NT2/D1 (cell line): ENCODE measurements around the gene MRPS12.

ENCODE experiments used
- SUZ12 ChIP-seq: IDR thresholded peaks from 2 replicates; pipeline ENCODE4 v1.6.1; 2011; ENCODE audit not compliant: insufficient read length, insufficient read depth; ENCODE audit errors: extremely low read depth
- YY1 ChIP-seq: IDR thresholded peaks from 2 replicates; pipeline ENCODE4 v1.6.1; 2011; ENCODE audit not compliant: insufficient read length, insufficient read depth

- TF ChIP-seq SUZ12: no peak
- TF ChIP-seq YY1: no peak
Observed at GRCh38 chr19:38932425-38933179, 1.9 kb downstream of the MRPS12 start.
